Loucy (cell line): ENCODE results near the gene FPGS.
"Not testable (repeated sequence)": the region's sequence is repeated elsewhere in the genome, so short reads cannot be mapped to it uniquely, and the experiment has no call there.

Experiments
- H2AFZ ChIP-seq: fragments of 200-600 bp; sonication (generic); 2 replicates; pipeline ENCODE4 v1.6.0; 2016; ENCODE audit warnings: antibody characterized with exemption, mild to moderate bottlenecking, low read length, moderate library complexity
- H3F3A ChIP-seq: fragments of 200-600 bp; 2 replicates; pipeline ENCODE4 v1.6.0; 2016; ENCODE audit warnings: antibody characterized with exemption, low read depth, mild to moderate bottlenecking
- H3K27me3 ChIP-seq: fragments of 200-600 bp; sonication (generic); 2 replicates; pipeline ENCODE4 v1.6.1; 2014; ENCODE audit warnings: low read length, mild to moderate bottlenecking; ENCODE audit not compliant: insufficient read depth, poor library complexity, severe bottlenecking
- H3K36me3 ChIP-seq: fragments of 200-600 bp; sonication (generic); 2 replicates; pipeline ENCODE4 v1.6.1; 2016; ENCODE audit warnings: low read length; ENCODE audit not compliant: insufficient read depth
- H3K4me1 ChIP-seq: fragments of 200-600 bp; sonication (generic); 2 replicates; pipeline ENCODE4 v1.5.1; 2014; ENCODE audit warnings: low read length, mild to moderate bottlenecking; ENCODE audit not compliant: insufficient read depth, poor library complexity, severe bottlenecking
- H3K4me2 ChIP-seq: fragments of 200-600 bp; sonication (generic); 2 replicates; pipeline ENCODE4 v1.6.0; 2014; ENCODE audit warnings: antibody characterized with exemption, low read length, low read depth, mild to moderate bottlenecking; ENCODE audit not compliant: poor library complexity, severe bottlenecking
- H3K4me3 ChIP-seq: fragments of 200-600 bp; sonication (generic); 2 replicates; pipeline ENCODE4 v1.5.1; 2014; ENCODE audit warnings: low read length, mild to moderate bottlenecking, mixed read lengths; ENCODE audit not compliant: poor library complexity, severe bottlenecking
- H3K79me2 ChIP-seq: fragments of 200-600 bp; sonication (generic); 2 replicates; pipeline ENCODE4 v1.6.1; 2014; ENCODE audit warnings: low read length; ENCODE audit not compliant: insufficient read depth
- H3K9ac ChIP-seq: fragments of 200-600 bp; sonication (generic); 2 replicates; pipeline ENCODE4 v1.6.0; 2014; ENCODE audit warnings: mild to moderate bottlenecking, low read depth, low read length, moderate library complexity; ENCODE audit not compliant: poor library complexity, severe bottlenecking
- H3K9me2 ChIP-seq: fragments of 200-600 bp; sonication (generic); replicated peaks from 2 replicates; pipeline ENCODE4 v1.6.1; 2016; ENCODE audit warnings: low read depth, low read length, mixed read lengths
- H3K9me3 ChIP-seq: fragments of 200-600 bp; sonication (generic); 2 replicates; pipeline ENCODE4 v1.6.1; 2014; ENCODE audit warnings: mild to moderate bottlenecking, antibody characterized with exemption, low read length, low read depth; ENCODE audit not compliant: insufficient read depth
- H4K20me1 ChIP-seq: fragments of 200-600 bp; sonication (generic); 2 replicates; pipeline ENCODE4 v1.6.0; 2014; ENCODE audit warnings: antibody characterized with exemption, low read length, mild to moderate bottlenecking; ENCODE audit not compliant: insufficient read depth, poor library complexity, severe bottlenecking
- CTCF ChIP-seq: fragments of 200-600 bp; sonication (generic); conservative IDR thresholded peaks from 2 replicates; pipeline ENCODE4 v1.5.1; 2014; ENCODE audit warnings: mild to moderate bottlenecking, antibody characterized with exemption, low read length
- EZH2phosphoT487 ChIP-seq: fragments of 200-600 bp; IDR thresholded peaks from 2 replicates; pipeline ENCODE4 v1.6.1; 2018; ENCODE audit warnings: antibody characterized with exemption, mild to moderate bottlenecking, moderate library complexity, borderline replicate concordance

The FPGS gene

GRCh38 chr9:127838375-127839078 lies 35.8 kb downstream of the FPGS start:
- no peaks in the 10 kb centered on the region for H3K79me2 ChIP-seq
- no peaks in the 10 kb centered on the region for H3K9me2 ChIP-seq
- H3F3A ChIP-seq: no peaks in the 10 kb centered on the region
- no peaks in the 10 kb centered on the region for H4K20me1 ChIP-seq
- H3K36me3 ChIP-seq: no peaks in the 10 kb centered on the region
- H3K4me3 ChIP-seq: no peak overlapping the region
- H3K9me3 ChIP-seq: no peaks in the 10 kb centered on the region
- H3K4me1 ChIP-seq: peaks cover 11% of the 10 kb centered on the region
- no peak overlapping the region for H3K9ac ChIP-seq
- no peak overlapping the region for H3K4me2 ChIP-seq
- TF ChIP-seq EZH2phosphoT487 (no peak), CTCF (no peak)
- H3K27me3 ChIP-seq: no peaks in the 10 kb centered on the region
- H2AFZ ChIP-seq: no peak overlapping the region

GRCh38 chr9:127841087-127841835 lies 38.6 kb downstream of the FPGS start:
- TF ChIP-seq CTCF (no peak), EZH2phosphoT487 (no peak)
- H3K9me3 ChIP-seq: no peaks in the 10 kb centered on the region
- no peaks in the 10 kb centered on the region for H4K20me1 ChIP-seq
- H3K4me1 ChIP-seq: peaks cover 3% of the 10 kb centered on the region
- no peaks in the 10 kb centered on the region for H3K36me3 ChIP-seq
- H3K4me2 ChIP-seq: no peak overlapping the region
- no peaks in the 10 kb centered on the region for H3F3A ChIP-seq
- no peak overlapping the region for H3K9ac ChIP-seq
- H3K9me2 ChIP-seq: no peaks in the 10 kb centered on the region
- no peaks in the 10 kb centered on the region for H3K79me2 ChIP-seq
- H3K27me3 ChIP-seq: no peaks in the 10 kb centered on the region
- H2AFZ ChIP-seq: no peak overlapping the region
- H3K4me3 ChIP-seq: no peak overlapping the region

GRCh38 chr9:127844821-127845359 lies 42.2 kb downstream of the FPGS start:
- H3F3A ChIP-seq: no peaks in the 10 kb centered on the region
- H3K9me3 ChIP-seq: no peaks in the 10 kb centered on the region; the same call in 1 of the 2 replicates
- H3K36me3 ChIP-seq: no peaks in the 10 kb centered on the region
- H3K79me2 ChIP-seq: no peaks in the 10 kb centered on the region
- no peak overlapping the region for H3K4me3 ChIP-seq
- no peak overlapping the region for H3K4me2 ChIP-seq
- no peaks in the 10 kb centered on the region for H4K20me1 ChIP-seq
- no peaks in the 10 kb centered on the region for H3K9me2 ChIP-seq
- no peak for TF ChIP-seq CTCF
- TF ChIP-seq EZH2phosphoT487: no peak
- no peak overlapping the region for H2AFZ ChIP-seq
- no peak overlapping the region for H3K9ac ChIP-seq
- H3K4me1 ChIP-seq: no peaks in the 10 kb centered on the region
- H3K27me3 ChIP-seq: no peaks in the 10 kb centered on the region

DNA sequence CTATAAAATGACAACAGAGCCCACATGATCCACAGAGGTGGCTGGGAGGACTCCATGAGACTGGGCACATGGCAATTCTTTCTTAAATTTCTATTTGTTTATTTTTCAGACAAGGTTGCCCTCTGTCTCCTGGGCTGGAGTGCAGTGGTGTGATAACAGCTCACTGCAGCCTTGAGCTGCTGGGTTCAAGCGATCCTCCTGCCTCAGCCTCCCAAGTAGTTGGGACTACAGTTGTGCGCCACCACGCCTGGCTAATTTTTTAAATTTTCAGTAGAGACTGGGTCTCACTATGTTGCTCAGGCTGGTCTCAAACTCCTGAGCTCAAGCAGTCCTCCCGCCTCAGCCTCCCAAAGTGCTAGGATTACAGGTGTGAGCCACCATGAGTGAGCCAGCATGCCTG lies 42.9 kb downstream of the FPGS start:
- not testable (repeated sequence) for H3K36me3 ChIP-seq, H3K27me3 ChIP-seq, H3K9me3 ChIP-seq, H3K9ac ChIP-seq, H3K4me1 ChIP-seq, H2AFZ ChIP-seq, H4K20me1 ChIP-seq, H3K4me2 ChIP-seq, H3K79me2 ChIP-seq, H3K4me3 ChIP-seq, H3F3A ChIP-seq, H3K9me2 ChIP-seq
